H9 (cell line): ENCODE results near the gene SZRD1. TPM values are rescaled to one million over a fixed set of nuclear protein-coding genes. Genes with fewer than 3 reads are reported as not detected.

Source experiments
- DNase-seq: peaks from one replicate; pipeline ENCODE4 v3.0.0-alpha.2; 2017
- H2AFZ ChIP-seq: one replicate; pipeline ENCODE4 v1.6.1; 2013; ENCODE audit warnings: mild to moderate bottlenecking, low read length, control low read depth, moderate library complexity
- H2AK5ac ChIP-seq: 2 replicates; pipeline ENCODE4 v1.6.1; 2013; ENCODE audit warnings: low read length, control low read depth, mixed read lengths; ENCODE audit not compliant: insufficient read length
- H2BK120ac ChIP-seq: one replicate; pipeline ENCODE4 v1.6.1; 2013; ENCODE audit warnings: low read depth, mild to moderate bottlenecking, low read length, control low read depth, inconsistent platforms; ENCODE audit not compliant: poor library complexity, severe bottlenecking
- H2BK12ac ChIP-seq: 2 replicates; pipeline ENCODE4 v1.6.1; 2013; ENCODE audit warnings: low read length, control low read depth, mixed read lengths, low read depth; ENCODE audit not compliant: insufficient read length
- H2BK15ac ChIP-seq: 2 replicates; pipeline ENCODE4 v1.6.1; 2013; ENCODE audit warnings: low read depth, low read length, control low read depth
- H2BK20ac ChIP-seq: one replicate; pipeline ENCODE4 v1.6.1; 2013; ENCODE audit warnings: low read depth, mild to moderate bottlenecking, low read length, control low read depth, inconsistent platforms; ENCODE audit not compliant: poor library complexity, severe bottlenecking
- H2BK5ac ChIP-seq: 2 replicates; pipeline ENCODE4 v1.6.1; 2013; ENCODE audit warnings: low read length, control low read depth, mixed read lengths; ENCODE audit not compliant: insufficient read length
- H3K14ac ChIP-seq: 2 replicates; pipeline ENCODE4 v1.6.1; 2013; ENCODE audit warnings: low read length, control low read depth; ENCODE audit not compliant: insufficient read depth
- H3K18ac ChIP-seq: 2 replicates; pipeline ENCODE4 v1.6.1; 2013; ENCODE audit warnings: low read depth, mild to moderate bottlenecking, mixed read lengths, low read length, control low read depth; ENCODE audit not compliant: insufficient read length
- H3K23ac ChIP-seq: 2 replicates; pipeline ENCODE4 v1.6.1; 2013; ENCODE audit warnings: low read length, control low read depth, mixed read lengths, low read depth; ENCODE audit not compliant: insufficient read length
- H3K23me2 ChIP-seq: 2 replicates; pipeline ENCODE4 v1.6.1; 2013; ENCODE audit warnings: low read depth, mild to moderate bottlenecking, mixed read lengths, low read length, control low read depth; ENCODE audit not compliant: insufficient read length, poor library complexity, severe bottlenecking
- H3K27ac ChIP-seq: 2 replicates; pipeline ENCODE4 v1.5.1; 2013; ENCODE audit warnings: low read length, control low read depth, mixed read lengths, low read depth; ENCODE audit not compliant: insufficient read length
- H3K27me3 ChIP-seq: 2 replicates; pipeline ENCODE4 v1.6.1; 2013; ENCODE audit warnings: low read length, control low read depth, inconsistent platforms; ENCODE audit not compliant: insufficient read depth
- H3K4ac ChIP-seq: 2 replicates; pipeline ENCODE4 v1.6.1; 2013; ENCODE audit warnings: low read depth, mild to moderate bottlenecking, control low read depth, inconsistent platforms, low read length, moderate library complexity
- H3K4me1 ChIP-seq: 2 replicates; pipeline ENCODE4 v1.6.1; 2013; ENCODE audit warnings: low read length, control low read depth, inconsistent platforms; ENCODE audit not compliant: insufficient read depth
- H3K4me2 ChIP-seq: 2 replicates; pipeline ENCODE4 v1.6.1; 2013; ENCODE audit warnings: low read length, control low read depth, mixed read lengths; ENCODE audit not compliant: insufficient read length, insufficient read depth
- H3K56ac ChIP-seq: 2 replicates; pipeline ENCODE4 v1.6.1; 2013; ENCODE audit warnings: low read depth, mild to moderate bottlenecking, mixed read lengths, low read length, control low read depth; ENCODE audit not compliant: insufficient read length
- H3K79me1 ChIP-seq: 2 replicates; pipeline ENCODE4 v1.6.1; 2013; ENCODE audit warnings: low read depth, mild to moderate bottlenecking, moderate library complexity, low read length, control low read depth, inconsistent platforms; ENCODE audit not compliant: insufficient read depth, poor library complexity, severe bottlenecking
- H3K79me2 ChIP-seq: 2 replicates; pipeline ENCODE4 v1.6.1; 2013; ENCODE audit warnings: low read length, control low read depth, inconsistent platforms; ENCODE audit not compliant: insufficient read depth
- H3K9ac ChIP-seq: 2 replicates; pipeline ENCODE4 v1.6.1; 2013; ENCODE audit warnings: low read length, control low read depth, mixed read lengths; ENCODE audit not compliant: insufficient read length; ENCODE audit errors: extremely low read depth
- H3K9me3 ChIP-seq: one replicate; pipeline ENCODE4 v1.6.1; 2013; ENCODE audit warnings: low read depth, low read length, inconsistent platforms; ENCODE audit not compliant: control insufficient read depth
- H3T11ph ChIP-seq: one replicate; pipeline ENCODE4 v1.6.1; 2013; ENCODE audit warnings: mild to moderate bottlenecking, low read length, control low read depth, inconsistent platforms
- H4K20me1 ChIP-seq: one replicate; pipeline ENCODE4 v1.6.1; 2013; ENCODE audit not compliant: control insufficient read depth, insufficient read length, insufficient read depth
- H4K5ac ChIP-seq: 2 replicates; pipeline ENCODE4 v1.6.1; 2013; ENCODE audit warnings: low read depth, mild to moderate bottlenecking, mixed read lengths, low read length, control low read depth; ENCODE audit not compliant: insufficient read length
- H4K8ac ChIP-seq: replicated peaks from 2 replicates; pipeline ENCODE4 v1.6.1; 2013; ENCODE audit warnings: low read length, control low read depth, mixed read lengths, low read depth; ENCODE audit not compliant: insufficient read length
- H4K91ac ChIP-seq: 2 replicates; pipeline ENCODE4 v1.6.1; 2013; ENCODE audit warnings: low read depth, mild to moderate bottlenecking, moderate library complexity, mixed read lengths, low read length, control low read depth; ENCODE audit not compliant: insufficient read length
- H3K27ac Mint-ChIP-seq, 3 experiments: 2 replicates in 2 of 3; 3 replicates in 1 of 3; pipeline ENCODE4 v1.8.0; 2020 to 2021; ENCODE audit warnings: mixed read lengths in 3 of 3, mild to moderate bottlenecking in 1 of 3, moderate library complexity in 1 of 3
- H3K27me3 Mint-ChIP-seq: 2 replicates; pipeline ENCODE4 v1.8.0; 2021; ENCODE audit warnings: low read depth, mild to moderate bottlenecking, moderate library complexity, mixed read lengths
- H3K36me3 Mint-ChIP-seq, 3 experiments: 2 replicates in 2 of 3; 3 replicates in 1 of 3; pipeline ENCODE4 v1.8.0; 2020 to 2021; ENCODE audit warnings: low read depth in 3 of 3, mixed read lengths in 3 of 3; ENCODE audit not compliant: insufficient read depth in 1 of 3
- H3K4me1 Mint-ChIP-seq, 2 experiments: 2 replicates each; pipeline ENCODE4 v1.8.0; 2020; ENCODE audit warnings: mixed read lengths in 2 of 2
- H3K4me3 Mint-ChIP-seq, 2 experiments: 2 replicates in 1 of 2; 3 replicates in 1 of 2; pipeline ENCODE4 v1.8.0; 2020 to 2021; ENCODE audit warnings: mild to moderate bottlenecking in 2 of 2, mixed read lengths in 2 of 2, moderate library complexity in 1 of 2
- H3K9me3 Mint-ChIP-seq, 2 experiments: 2 replicates in 1 of 2; 3 replicates in 1 of 2; pipeline ENCODE4 v1.8.0; 2020; ENCODE audit warnings: mild to moderate bottlenecking in 2 of 2, mixed read lengths in 2 of 2, moderate library complexity in 1 of 2
- WGBS: extraction: QIAGEN DNeasy Blood & Tissue Kit; methylation state at CpG from one replicate; pipeline ENCODE4 v1.1.7; 2013; ENCODE audit warnings: missing lambda C conversion rate, low lambda C conversion rate, mixed read lengths; ENCODE audit not compliant: insufficient read length; ENCODE audit errors: extremely low coverage; 5-methylcytosine and 5-hydroxymethylcytosine counted together
- total RNA-seq: library from RNA; stranded (reverse); gene quantifications from 2 replicates; pipeline ENCODE4 v1.2.1, GENCODE V29; 2021
- TF ChIP-seq, protein P1 (sequence below): fragments of 200-600 bp; sonication (generic); conservative IDR thresholded peaks from 3 replicates; pipeline ENCODE4 v1.8.0; 2021; ENCODE audit warnings: antibody characterized with exemption, mild to moderate bottlenecking

Gene SZRD1
- total RNA-seq, 1 experiment from 2014 or later: 118 TPM

DNA sequence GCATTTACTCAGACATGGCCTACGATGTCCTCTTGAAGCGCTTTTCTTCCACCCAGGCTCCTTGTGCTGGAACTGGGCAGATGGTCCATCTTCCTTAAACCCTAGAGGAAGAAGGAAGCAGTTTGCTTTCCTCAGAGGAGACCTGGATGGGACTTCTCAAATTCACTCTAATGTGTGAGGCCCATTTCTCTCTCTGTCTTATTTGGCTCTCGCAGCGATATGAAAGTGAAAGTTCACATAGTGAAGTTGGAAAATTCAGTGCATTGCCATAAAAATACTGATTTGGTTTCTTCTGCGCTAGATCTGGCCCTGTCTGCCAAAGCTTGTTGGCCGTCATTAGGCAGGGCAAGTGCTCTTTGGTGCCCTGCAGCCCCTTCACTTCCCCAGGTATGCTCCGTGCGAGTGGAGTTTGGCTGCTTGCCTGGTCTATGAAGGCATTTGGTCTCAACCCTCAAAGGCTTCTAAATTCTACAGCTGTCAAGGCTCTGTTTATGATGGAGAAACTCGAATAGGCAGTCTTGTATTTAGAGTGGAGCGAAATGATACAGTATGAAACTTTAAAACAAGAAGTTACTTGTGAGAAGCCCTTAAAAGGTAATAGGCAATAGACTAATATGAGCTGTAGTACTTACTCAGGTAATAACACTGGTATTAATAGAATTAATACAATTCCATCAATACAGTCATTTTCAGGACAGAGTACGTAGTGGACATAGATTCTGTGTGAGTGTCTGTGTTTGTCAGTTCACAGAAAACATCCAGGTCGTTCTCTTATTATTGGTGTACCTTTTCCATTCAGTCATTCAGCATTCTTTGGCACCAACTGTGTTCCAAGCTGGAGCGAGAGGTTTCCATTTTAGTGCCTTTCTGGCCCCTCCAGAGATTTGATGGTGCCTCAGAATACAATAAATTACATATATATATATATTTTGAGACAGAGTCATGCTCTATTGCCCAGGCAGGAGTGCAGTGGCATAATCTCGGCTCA is 20.5 kb downstream of the SZRD1 start:
- TF ChIP-seq, protein P1, sequence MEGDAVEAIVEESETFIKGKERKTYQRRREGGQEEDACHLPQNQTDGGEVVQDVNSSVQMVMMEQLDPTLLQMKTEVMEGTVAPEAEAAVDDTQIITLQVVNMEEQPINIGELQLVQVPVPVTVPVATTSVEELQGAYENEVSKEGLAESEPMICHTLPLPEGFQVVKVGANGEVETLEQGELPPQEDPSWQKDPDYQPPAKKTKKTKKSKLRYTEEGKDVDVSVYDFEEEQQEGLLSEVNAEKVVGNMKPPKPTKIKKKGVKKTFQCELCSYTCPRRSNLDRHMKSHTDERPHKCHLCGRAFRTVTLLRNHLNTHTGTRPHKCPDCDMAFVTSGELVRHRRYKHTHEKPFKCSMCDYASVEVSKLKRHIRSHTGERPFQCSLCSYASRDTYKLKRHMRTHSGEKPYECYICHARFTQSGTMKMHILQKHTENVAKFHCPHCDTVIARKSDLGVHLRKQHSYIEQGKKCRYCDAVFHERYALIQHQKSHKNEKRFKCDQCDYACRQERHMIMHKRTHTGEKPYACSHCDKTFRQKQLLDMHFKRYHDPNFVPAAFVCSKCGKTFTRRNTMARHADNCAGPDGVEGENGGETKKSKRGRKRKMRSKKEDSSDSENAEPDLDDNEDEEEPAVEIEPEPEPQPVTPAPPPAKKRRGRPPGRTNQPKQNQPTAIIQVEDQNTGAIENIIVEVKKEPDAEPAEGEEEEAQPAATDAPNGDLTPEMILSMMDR: no peak
- Mint-ChIP-seq H3K27me3 (no peaks in the 10 kb centered on the region), H3K9me3 (no peaks in the 10 kb centered on the region; a peak in 1 of 5 replicates), H3K27ac (0 out of 7 replicates have a peak overlapping the region, but pooled peaks of 1 of the 3 experiments have one; percentile 3), H3K36me3 (peaks cover under 1 to 7% (median 4%) of the 10 kb centered on the region in 3 experiments; a peak in 4 of 7 replicates), H3K4me1 (peaks cover 47% of the 10 kb centered on the region in 2 experiments), H3K4me3 (no peak overlapping the region)
- no peak overlapping the region for H3K27ac ChIP-seq
- H2BK120ac ChIP-seq: no peak overlapping the region
- H3K79me1 ChIP-seq: peaks cover 11% of the 10 kb centered on the region
- H3K14ac ChIP-seq: no peak overlapping the region
- H4K20me1 ChIP-seq: peaks cover 7% of the 10 kb centered on the region
- no peak overlapping the region for H3K18ac ChIP-seq
- H3K56ac ChIP-seq: no peak overlapping the region
- no peak overlapping the region for H2AFZ ChIP-seq
- no peak overlapping the region for H2BK5ac ChIP-seq
- H4K8ac ChIP-seq: no peak overlapping the region
- H3K9ac ChIP-seq: no peak overlapping the region
- H2BK15ac ChIP-seq: no peak overlapping the region
- H3K4ac ChIP-seq: no peak overlapping the region
- H3K27me3 ChIP-seq: no peaks in the 10 kb centered on the region
- no peaks in the 10 kb centered on the region for H3K9me3 ChIP-seq
- WGBS: no CpG with 5 or more reads among the region's 14 CpGs
- H3K4me1 ChIP-seq: peaks cover 12% of the 10 kb centered on the region; the same call in 1 of the 2 replicates
- no peak overlapping the region for H2BK20ac ChIP-seq
- peaks cover 50% of the 10 kb centered on the region for H3K79me2 ChIP-seq
- no peak overlapping the region for H3K23ac ChIP-seq
- H4K91ac ChIP-seq: no peak overlapping the region
- no peak overlapping the region for H3T11ph ChIP-seq
- no peak overlapping the region for H4K5ac ChIP-seq
- no peak overlapping the region for H3K4me2 ChIP-seq
- H2BK12ac ChIP-seq: no peak overlapping the region
- H2AK5ac ChIP-seq: no peak overlapping the region
- no peak for DNase-seq
- no peaks in the 10 kb centered on the region for H3K23me2 ChIP-seq
